Mucosa of descending colon (tissue), 3 donors: Measurements from ENCODE around the gene TNRC18. TPM values are rescaled to one million over a fixed set of nuclear protein-coding genes. Genes with fewer than 3 reads are reported as not detected.

Source experiments
- ATAC-seq: fragments of 200-7000 bp; cut with Tn5 transposase; one replicate; pipeline ENCODE4 v1.9.1; 2020; ENCODE audit warnings: mild to moderate bottlenecking, moderate library complexity
- DNase-seq, 3 donors: peaks; one replicate each; pipeline ENCODE4 v3.0.0-alpha.2; 2020
- H3K36me3 ChIP-seq: fragments of 200-600 bp; one replicate; pipeline ENCODE4 v1.8.0; 2021; ENCODE audit warnings: low read depth, mild to moderate bottlenecking
- H3K4me1 ChIP-seq: fragments of 200-600 bp; one replicate; pipeline ENCODE4 v1.8.0; 2021; ENCODE audit warnings: low read depth, mild to moderate bottlenecking
- H3K4me3 ChIP-seq: fragments of 200-600 bp; one replicate; pipeline ENCODE4 v1.8.0; 2021; ENCODE audit warnings: mild to moderate bottlenecking
- H3K9me3 ChIP-seq: fragments of 200-600 bp; one replicate; pipeline ENCODE4 v1.8.0; 2021; ENCODE audit warnings: mild to moderate bottlenecking
- CTCF ChIP-seq: fragments of 200-600 bp; IDR thresholded peaks from one replicate; pipeline ENCODE4 v1.8.0; 2022; ENCODE audit warnings: antibody characterized with exemption, mild to moderate bottlenecking
- intact Hi-C, 2 donors: fragments of 100-400 bp; cut with DNase I in 1 of 2; cut with micrococcal nuclease in 1 of 2; formaldehyde crosslinking; loops; one replicate each; pipeline versions ENCODE4 v1.11.0 to v1.11.1; 2022; cut with DNase I, micrococcal nuclease
- total RNA-seq, 3 donors: library from RNA; stranded (reverse); fragmentation: NEBNext Ultra II Directional in 2 of 3; extraction: Animal tissue kit (Norgen Biotek cat#: 25700) in 2 of 3; gene quantifications; one replicate each; pipeline versions ENCODE4 v1.2.1 to v1.2.4, GENCODE V29; 2021 to 2023
- donor health status: DM: no; HTN: no; CAD: no; lungs with moderate emphysema.
- donor health status: DM: no; HTN: no; CAD: no.
- donor health status: DM: no; HTN: yes; CAD: no.

TNRC18 gene
- total RNA-seq, 3 donors from 2014 or later = 94.0 to 170 (median 112) TPM

GRCh38 chr7:5395246-5395645 lies 28.4 kb downstream of the TNRC18 start:
- no peaks in the 10 kb centered on the region for H3K9me3 ChIP-seq
- no peak for ATAC-seq
- no peak overlapping the region for H3K4me3 ChIP-seq
- H3K36me3 ChIP-seq = no peaks in the 10 kb centered on the region
- no peak for TF ChIP-seq CTCF
- H3K4me1 ChIP-seq = peaks cover 23% of the 10 kb centered on the region
- no peak for DNase-seq
- intact Hi-C loops = no loop called here

GRCh38 chr7:5394264-5395105 lies 29.1 kb downstream of the TNRC18 start:
- Histone ChIP-seq H3K9me3 (no peaks in the 10 kb centered on the region), H3K36me3 (no peaks in the 10 kb centered on the region), H3K4me1 (peaks cover 18% of the 10 kb centered on the region), H3K4me3 (no peak overlapping the region)
- ATAC-seq (no peak), DNase-seq (no peak)
- TF ChIP-seq CTCF = no peak
- intact Hi-C loops = no loop called here

GRCh38 chr7:5393748-5394147 lies 29.9 kb downstream of the TNRC18 start:
- ATAC-seq (no peak), DNase-seq (no peak)
- TF ChIP-seq CTCF = no peak
- Histone ChIP-seq H3K9me3 (no peaks in the 10 kb centered on the region), H3K36me3 (peaks cover 2% of the 10 kb centered on the region), H3K4me1 (peaks cover 18% of the 10 kb centered on the region), H3K4me3 (no peak overlapping the region)
- intact Hi-C loops = no loop called here

GRCh38 chr7:5393328-5393727 lies 30.3 kb downstream of the TNRC18 start:
- intact Hi-C loops = no loop called here
- Histone ChIP-seq H3K4me3 (no peak overlapping the region), H3K36me3 (peaks cover 2% of the 10 kb centered on the region), H3K9me3 (no peaks in the 10 kb centered on the region), H3K4me1 (peaks cover 18% of the 10 kb centered on the region)
- no peak for ATAC-seq
- no peak for TF ChIP-seq CTCF
- DNase-seq = no peak

GRCh38 chr7:5390918-5391317 lies 32.7 kb downstream of the TNRC18 start:
- Histone ChIP-seq H3K4me3 (no peak overlapping the region), H3K4me1 (peaks cover 8% of the 10 kb centered on the region), H3K36me3 (peaks cover 10% of the 10 kb centered on the region), H3K9me3 (no peaks in the 10 kb centered on the region)
- TF ChIP-seq CTCF = no peak
- intact Hi-C loops = no loop called here
- ATAC-seq (no peak), DNase-seq (no peak)
